Karpas-422 (cell line): ENCODE data around the gene PLXDC2. TPM values are rescaled to one million over a fixed set of nuclear protein-coding genes. Genes with fewer than 3 reads are reported as not detected.

Source experiments
- DNase-seq: peaks from one replicate; pipeline ENCODE4 v3.0.0-alpha.2; 2015
- H2AFZ ChIP-seq: fragments of 200-600 bp; sonication (generic); 2 replicates; pipeline ENCODE4 v1.6.1; 2014; ENCODE audit warnings: antibody characterized with exemption, low read length, mixed read lengths
- H3K27ac ChIP-seq: fragments of 200-600 bp; sonication (generic); 2 replicates; pipeline ENCODE4 v1.5.1; 2014; ENCODE audit warnings: mild to moderate bottlenecking, low read length, moderate library complexity
- H3K27me3 ChIP-seq: fragments of 200-600 bp; sonication (generic); 2 replicates; pipeline ENCODE4 v1.6.1; 2014; ENCODE audit warnings: low read length, mixed read lengths
- H3K36me3 ChIP-seq: fragments of 200-600 bp; sonication (generic); 2 replicates; pipeline ENCODE4 v1.6.1; 2014; ENCODE audit warnings: low read length, mixed read lengths; ENCODE audit not compliant: insufficient read depth
- H3K4me1 ChIP-seq: fragments of 200-600 bp; sonication (generic); 2 replicates; pipeline ENCODE4 v1.6.1; 2014; ENCODE audit warnings: mild to moderate bottlenecking, low read length, mixed read lengths
- H3K4me2 ChIP-seq: fragments of 200-600 bp; sonication (generic); 2 replicates; pipeline ENCODE4 v1.6.1; 2014; ENCODE audit warnings: low read length, low read depth, mild to moderate bottlenecking; ENCODE audit not compliant: poor library complexity, severe bottlenecking
- H3K4me3 ChIP-seq: fragments of 200-600 bp; sonication (generic); 2 replicates; pipeline ENCODE4 v1.5.1; 2014; ENCODE audit warnings: mild to moderate bottlenecking, antibody characterized with exemption, low read length, mixed read lengths
- H3K79me2 ChIP-seq: fragments of 200-600 bp; sonication (generic); 2 replicates; pipeline ENCODE4 v1.6.1; 2014; ENCODE audit warnings: mild to moderate bottlenecking, low read length, mixed read lengths
- H3K9ac ChIP-seq: fragments of 200-600 bp; sonication (generic); 2 replicates; pipeline ENCODE4 v1.6.0; 2014; ENCODE audit warnings: low read length
- H3K9me2 ChIP-seq: fragments of 200-600 bp; sonication (generic), shearing (Covaris generic); replicated peaks from 2 replicates; pipeline ENCODE4 v1.6.0; 2014; ENCODE audit warnings: mild to moderate bottlenecking, low read length, moderate library complexity; ENCODE audit not compliant: insufficient read depth
- H3K9me3 ChIP-seq: fragments of 300-700, 200-600 bp; sonication (generic); 2 replicates; pipeline ENCODE4 v1.6.1; 2014; ENCODE audit warnings: low read length, mixed read lengths
- H4K20me1 ChIP-seq: fragments of 200-600 bp; sonication (generic); 2 replicates; pipeline ENCODE4 v1.6.1; 2014; ENCODE audit warnings: mild to moderate bottlenecking, antibody characterized with exemption, low read length, low read depth; ENCODE audit not compliant: insufficient read depth
- total RNA-seq: library from RNA; depleted of rRNA; stranded (reverse); fragments of >200 nt; shearing (Covaris generic); gene quantifications from 2 replicates; pipeline ENCODE4 v1.2.3, GENCODE V29; 2014; ENCODE audit warnings: low replicate concordance

The PLXDC2 gene
- total RNA-seq, 1 experiment from 2014 or later, result not detected

DNA sequence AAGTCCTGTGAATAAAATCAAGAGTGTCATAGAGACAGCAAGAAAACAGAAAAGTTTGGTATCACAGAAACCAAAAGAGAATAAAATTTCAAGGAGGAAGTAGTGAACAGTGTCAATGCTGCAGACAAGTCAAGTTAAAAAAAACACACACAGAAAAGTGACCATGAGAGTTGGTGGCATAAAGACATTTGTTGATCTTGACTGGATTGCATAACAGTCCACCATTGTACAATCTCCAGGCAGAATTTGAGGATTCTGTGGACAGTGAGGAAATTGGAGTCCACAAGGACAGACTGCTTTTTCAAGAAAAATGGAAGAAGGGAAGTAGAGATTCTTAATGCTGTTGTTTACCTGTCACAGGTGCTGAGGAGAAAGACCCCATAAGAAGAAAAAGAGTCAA, 412.5 kb downstream of the PLXDC2 start:
- no peaks in the 10 kb centered on the region for H3K79me2 ChIP-seq
- DNase-seq, result no peak
- H3K4me2 ChIP-seq, result no peak overlapping the region
- no peak overlapping the region for H3K4me3 ChIP-seq
- H3K27me3 ChIP-seq, result no peaks in the 10 kb centered on the region
- no peak overlapping the region for H3K27ac ChIP-seq
- H3K4me1 ChIP-seq, result no peaks in the 10 kb centered on the region
- H3K9me3 ChIP-seq, result peaks cover 20% of the 10 kb centered on the region
- no peak overlapping the region for H2AFZ ChIP-seq
- H3K9me2 ChIP-seq, result no peaks in the 10 kb centered on the region
- no peaks in the 10 kb centered on the region for H3K36me3 ChIP-seq
- H3K9ac ChIP-seq, result no peak overlapping the region
- no peaks in the 10 kb centered on the region for H4K20me1 ChIP-seq

DNA sequence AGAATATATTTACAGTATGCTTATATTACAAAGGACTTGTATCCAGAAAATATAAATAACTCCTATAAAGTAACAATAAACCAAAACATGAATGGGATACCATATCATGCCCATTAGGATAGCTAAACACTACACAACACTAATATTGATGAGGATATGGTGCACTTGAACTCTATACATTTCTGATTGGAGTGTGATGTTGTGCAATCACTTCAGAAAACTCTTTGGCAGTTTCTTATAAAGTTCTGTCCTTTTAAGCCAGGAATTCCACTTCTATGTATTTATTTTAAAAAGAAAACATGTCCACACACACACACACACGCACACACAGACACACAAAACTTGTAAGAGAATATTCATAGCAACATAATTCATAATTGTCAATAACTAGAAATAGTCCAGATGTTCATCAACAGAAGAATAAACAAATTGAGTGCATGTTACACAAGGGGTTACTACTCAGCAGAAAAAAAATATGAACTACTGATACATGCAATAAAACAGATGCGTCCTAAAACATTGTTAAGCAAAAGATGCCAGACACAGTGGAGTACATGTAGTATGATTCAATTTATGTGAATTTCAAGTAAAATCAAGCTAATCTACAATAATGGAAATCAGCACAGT, 416.0 kb downstream of the PLXDC2 start:
- no peaks in the 10 kb centered on the region for H3K79me2 ChIP-seq
- no peaks in the 10 kb centered on the region for H3K27me3 ChIP-seq
- no peak overlapping the region for H3K9ac ChIP-seq
- H2AFZ ChIP-seq, result no peak overlapping the region
- H3K4me3 ChIP-seq, result no peak overlapping the region
- H3K9me2 ChIP-seq, result no peaks in the 10 kb centered on the region
- no peak overlapping the region for H3K4me2 ChIP-seq
- no peak for DNase-seq
- no peak overlapping the region for H3K27ac ChIP-seq
- H3K4me1 ChIP-seq, result no peaks in the 10 kb centered on the region
- H3K36me3 ChIP-seq, result no peaks in the 10 kb centered on the region
- H3K9me3 ChIP-seq, result peaks cover 18% of the 10 kb centered on the region
- H4K20me1 ChIP-seq, result no peaks in the 10 kb centered on the region

DNA sequence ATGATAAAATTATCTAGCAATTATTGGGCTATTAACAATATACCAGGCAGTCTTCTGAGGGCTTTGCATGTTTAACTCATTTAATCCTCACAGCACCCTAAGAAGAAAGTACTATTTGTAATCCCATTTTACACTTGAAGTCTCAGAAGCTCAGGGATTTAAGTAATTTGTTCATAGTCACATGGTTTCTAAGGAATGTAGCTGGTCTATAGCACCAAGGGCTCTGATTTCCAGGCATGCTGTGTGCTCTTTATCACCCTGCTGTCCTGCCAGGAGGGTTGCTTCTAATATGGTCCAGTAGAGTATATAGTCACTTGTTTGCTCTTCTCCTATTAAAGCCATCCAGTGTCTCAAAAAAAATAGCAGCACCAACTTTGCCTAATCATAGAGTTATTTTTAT, 417.2 kb downstream of the PLXDC2 start:
- H3K36me3 ChIP-seq, result no peaks in the 10 kb centered on the region
- no peak for DNase-seq
- H3K27ac ChIP-seq, result no peak overlapping the region
- no peaks in the 10 kb centered on the region for H4K20me1 ChIP-seq
- H2AFZ ChIP-seq, result no peak overlapping the region
- H3K9ac ChIP-seq, result no peak overlapping the region
- no peak overlapping the region for H3K4me2 ChIP-seq
- H3K9me2 ChIP-seq, result no peaks in the 10 kb centered on the region
- H3K4me1 ChIP-seq, result no peaks in the 10 kb centered on the region
- H3K27me3 ChIP-seq, result no peaks in the 10 kb centered on the region
- no peak overlapping the region for H3K4me3 ChIP-seq
- no peaks in the 10 kb centered on the region for H3K79me2 ChIP-seq
- H3K9me3 ChIP-seq, result peaks cover 10% of the 10 kb centered on the region

DNA sequence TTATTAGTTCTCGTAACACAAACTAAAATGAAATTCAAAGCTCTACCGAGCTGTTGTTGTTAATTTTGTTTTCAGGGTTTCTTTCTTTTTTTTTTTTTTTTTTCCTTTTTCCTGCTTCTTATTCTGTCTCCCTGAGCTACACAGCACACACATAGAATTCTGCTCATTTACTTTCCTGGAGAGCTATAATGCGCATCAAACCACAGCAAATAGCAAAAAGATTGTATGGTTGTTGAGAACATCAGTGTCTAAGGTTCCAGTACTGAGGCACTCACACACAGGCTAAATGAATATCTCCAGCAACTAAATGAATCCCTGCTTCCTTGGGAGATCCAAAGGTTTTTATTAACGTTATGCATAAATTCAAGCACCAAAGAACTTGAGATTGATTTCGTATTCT, 418.3 kb downstream of the PLXDC2 start:
- Histone ChIP-seq H3K79me2 (no peaks in the 10 kb centered on the region), H3K4me1 (no peaks in the 10 kb centered on the region), H3K9me3 (peaks cover 7% of the 10 kb centered on the region), H3K4me2 (no peak overlapping the region), H3K27ac (no peak overlapping the region), H3K4me3 (no peak overlapping the region), H3K9ac (no peak overlapping the region), H3K36me3 (no peaks in the 10 kb centered on the region), H2AFZ (no peak overlapping the region), H3K27me3 (no peaks in the 10 kb centered on the region), H4K20me1 (no peaks in the 10 kb centered on the region), H3K9me2 (no peaks in the 10 kb centered on the region)
- DNase-seq, result no peak

DNA sequence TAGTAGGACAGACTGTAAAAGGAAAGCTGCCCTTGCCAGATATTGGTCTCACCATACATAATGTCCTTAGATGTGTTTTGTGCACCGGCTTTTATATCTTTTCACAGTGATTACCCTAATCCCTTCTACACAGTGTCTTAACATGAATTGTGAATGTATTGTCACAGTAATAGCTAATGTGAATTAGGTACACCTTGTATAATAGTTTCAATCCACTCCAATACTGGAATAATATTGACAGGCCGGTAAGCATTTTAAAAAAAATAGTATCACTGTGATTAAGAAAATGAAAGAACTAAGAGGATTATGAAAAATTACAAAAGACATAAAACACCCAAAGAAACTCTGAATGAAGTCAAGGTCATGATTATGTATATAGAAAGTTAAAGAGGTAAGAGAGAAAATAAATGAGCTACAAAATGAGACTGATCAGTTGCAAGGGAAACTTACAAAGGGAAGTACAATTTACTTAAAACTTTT, 420.9 kb downstream of the PLXDC2 start:
- Histone ChIP-seq H3K4me2 (no peak overlapping the region), H3K36me3 (no peaks in the 10 kb centered on the region), H3K4me1 (no peaks in the 10 kb centered on the region), H4K20me1 (no peaks in the 10 kb centered on the region), H3K79me2 (no peaks in the 10 kb centered on the region), H3K9me2 (no peaks in the 10 kb centered on the region), H3K4me3 (no peak overlapping the region), H2AFZ (no peak overlapping the region), H3K27me3 (no peaks in the 10 kb centered on the region), H3K9me3 (peaks cover 13% of the 10 kb centered on the region), H3K27ac (no peak overlapping the region), H3K9ac (no peak overlapping the region)
- DNase-seq, result no peak

DNA sequence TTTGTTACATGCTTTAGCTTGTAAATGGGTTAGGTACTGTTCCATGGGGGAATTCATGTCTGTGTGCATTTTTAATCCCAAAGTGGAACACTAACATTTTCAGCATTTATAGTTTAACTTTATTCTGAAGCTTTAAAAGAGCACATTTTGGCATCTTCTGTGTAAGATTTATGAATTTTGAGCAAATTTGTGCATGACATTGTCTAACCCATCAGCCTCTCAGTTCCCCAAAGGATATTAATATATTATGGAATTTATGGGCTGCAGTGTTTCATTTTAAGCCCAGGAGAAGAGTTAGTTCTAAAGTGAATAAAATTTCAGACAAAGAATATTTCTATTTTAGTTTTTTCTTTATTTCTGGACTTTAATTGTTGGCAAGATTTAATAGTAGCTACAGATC, 421.4 kb downstream of the PLXDC2 start:
- Histone ChIP-seq H3K9me2 (no peaks in the 10 kb centered on the region), H3K27me3 (no peaks in the 10 kb centered on the region), H3K27ac (no peak overlapping the region), H3K9ac (no peak overlapping the region), H3K4me2 (no peak overlapping the region), H3K4me1 (no peaks in the 10 kb centered on the region), H3K4me3 (no peak overlapping the region), H3K9me3 (peaks cover 13% of the 10 kb centered on the region), H4K20me1 (no peaks in the 10 kb centered on the region), H3K36me3 (no peaks in the 10 kb centered on the region), H3K79me2 (no peaks in the 10 kb centered on the region), H2AFZ (no peak overlapping the region)
- DNase-seq, result no peak

DNA sequence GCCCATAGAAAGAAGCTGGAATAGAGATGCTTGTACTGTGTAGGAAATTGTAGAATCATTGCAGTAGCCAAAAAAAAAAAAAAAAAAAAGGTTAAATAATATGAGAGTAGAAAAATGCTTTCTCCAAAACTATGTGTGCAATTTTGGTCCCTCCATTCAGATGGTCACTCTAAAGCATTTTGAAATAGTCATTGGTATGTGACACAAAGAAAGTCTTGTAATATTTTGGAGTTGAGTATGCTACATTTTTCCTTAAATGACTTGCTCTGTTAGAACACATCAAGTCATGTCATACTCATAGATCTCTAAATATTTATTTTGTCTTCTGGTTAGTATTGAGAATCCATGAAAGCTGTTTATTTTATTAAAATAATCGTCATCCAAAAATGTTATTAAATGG, 424.4 kb downstream of the PLXDC2 start:
- H3K79me2 ChIP-seq, result no peaks in the 10 kb centered on the region
- H3K36me3 ChIP-seq, result no peaks in the 10 kb centered on the region
- H3K4me3 ChIP-seq, result no peak overlapping the region
- no peak for DNase-seq
- H4K20me1 ChIP-seq, result no peaks in the 10 kb centered on the region
- no peaks in the 10 kb centered on the region for H3K4me1 ChIP-seq
- no peak overlapping the region for H2AFZ ChIP-seq
- no peak overlapping the region for H3K4me2 ChIP-seq
- no peaks in the 10 kb centered on the region for H3K27me3 ChIP-seq
- H3K9me2 ChIP-seq, result no peaks in the 10 kb centered on the region
- H3K9me3 ChIP-seq, result peaks cover 8% of the 10 kb centered on the region; the same call in 1 of the 2 replicates
- H3K9ac ChIP-seq, result no peak overlapping the region
- no peak overlapping the region for H3K27ac ChIP-seq

DNA sequence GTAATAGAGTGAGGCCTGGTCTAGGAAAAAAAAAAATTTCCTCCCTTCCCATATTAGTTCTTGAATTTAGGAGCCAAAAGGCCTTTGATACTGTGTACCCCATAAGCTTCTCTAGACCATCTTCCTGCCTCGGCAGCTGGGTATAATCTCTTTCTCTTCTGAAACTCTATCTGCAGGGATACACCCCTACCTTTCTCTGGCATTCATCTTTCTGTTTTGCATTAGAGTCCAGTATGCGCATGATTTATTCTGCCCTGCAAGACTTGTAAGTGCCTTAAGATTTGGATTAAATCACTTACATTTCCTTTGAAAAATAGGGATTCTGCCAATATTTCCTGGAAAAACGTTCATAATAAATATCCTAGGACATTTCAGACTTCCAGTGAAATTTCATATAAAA, 431.2 kb downstream of the PLXDC2 start:
- no peak overlapping the region for H3K4me2 ChIP-seq
- no peaks in the 10 kb centered on the region for H4K20me1 ChIP-seq
- no peak overlapping the region for H3K4me3 ChIP-seq
- H3K27me3 ChIP-seq, result no peaks in the 10 kb centered on the region
- H3K36me3 ChIP-seq, result no peaks in the 10 kb centered on the region
- no peaks in the 10 kb centered on the region for H3K4me1 ChIP-seq
- no peaks in the 10 kb centered on the region for H3K79me2 ChIP-seq
- no peaks in the 10 kb centered on the region for H3K9me2 ChIP-seq
- DNase-seq, result no peak
- no peak overlapping the region for H2AFZ ChIP-seq
- no peak overlapping the region for H3K27ac ChIP-seq
- no peak overlapping the region for H3K9ac ChIP-seq
- H3K9me3 ChIP-seq, result peaks cover 20% of the 10 kb centered on the region
